Gastrocnemius medialis (tissue), 4 donors: ENCODE results near the gene TIFAB.

Source experiments
- CTCF ChIP-seq, 5 experiments: fragments of 450-650 bp in 3 of 5; fragments of 200-600 bp in 2 of 5; sonication (generic) in 2 of 5; IDR thresholded peaks in 4 of 5; conservative IDR thresholded peaks in 1 of 5; 1 replicate in 4 of 5; 2 replicates in 1 of 5; pipeline ENCODE4 v1.5.1; 2016 to 2019; ENCODE audit warnings: antibody characterized with exemption in 5 of 5, mild to moderate bottlenecking in 3 of 5, moderate library complexity in 3 of 5
- POLR2A ChIP-seq, 2 donors: fragments of 450-650 bp; IDR thresholded peaks; one replicate each; pipeline ENCODE4 v1.6.1; 2017; ENCODE audit warnings: antibody characterized with exemption in 2 of 2, mild to moderate bottlenecking in 2 of 2, moderate library complexity in 2 of 2

GRCh38 chr5:135491038-135491551 lies 38.9 kb upstream of the TIFAB start:
- TF ChIP-seq CTCF (IDR thresholded peaks at IDR 0.05 in 4 of 5, conservative IDR thresholded peaks at IDR 0.05 in 1 of 5), result no peak
- TF ChIP-seq POLR2A (IDR thresholded peaks at IDR 0.05), result no peak
